ENCODE data around the gene FBXO11.
A peak's percentile ranks its signal among the peaks of the same experiment; 100 is the strongest.
"Not testable (repeated sequence)": the region's sequence is repeated elsewhere in the genome, so short reads cannot be mapped to it uniquely, and the experiment has no call there.

The FBXO11 gene

GRCh38 chr2:47897883-47898731 is 8.2 kb downstream of the FBXO11 start:
- ATAC-seq (peak; percentile 78), DNase-seq (no peak)

GRCh38 chr2:47897191-47897882 is 9.0 kb downstream of the FBXO11 start:
- ATAC-seq (peak; percentile 58), DNase-seq (peak; percentile 25)

GRCh38 chr2:47896450-47896968 is 9.8 kb downstream of the FBXO11 start:
- ATAC-seq (no peak), DNase-seq (no peak)

GRCh38 chr2:47893771-47894170 is 12.5 kb downstream of the FBXO11 start:
- no peak for ATAC-seq
- DNase-seq = no peak

GRCh38 chr2:47892338-47892730 is 14.0 kb downstream of the FBXO11 start:
- ATAC-seq (no peak), DNase-seq (no peak)

- no peak for DNase-seq
- no peak for ATAC-seq
Observed at GRCh38 chr2:47891369-47892337, 14.6 kb downstream of the FBXO11 start.

- ATAC-seq = peak; percentile 62
Observed at GRCh38 chr2:47890711-47891368, 15.5 kb downstream of the FBXO11 start.

GRCh38 chr2:47888581-47889280 is 17.6 kb downstream of the FBXO11 start:
- ATAC-seq = peak; percentile 76
- no peak for DNase-seq

More at GRCh38 chr2:47890711-47891368, 15.5 kb downstream of the FBXO11 start:
- DNase-seq = no peak

GRCh38 chr2:47876912-47877311 is 29.4 kb downstream of the FBXO11 start:
- ATAC-seq = no peak
- DNase-seq = no peak

GRCh38 chr2:47872941-47873340 is 33.4 kb downstream of the FBXO11 start:
- DNase-seq (no peak), ATAC-seq (no peak)

- ATAC-seq (peak; percentile 29), DNase-seq (no peak)
Observed at GRCh38 chr2:47870641-47871540, 35.4 kb downstream of the FBXO11 start.

- ATAC-seq (no peak), DNase-seq (no peak)
Observed at GRCh38 chr2:47869859-47870595, 36.3 kb downstream of the FBXO11 start.

- no peak for ATAC-seq
Observed at GRCh38 chr2:47868611-47869352, 37.5 kb downstream of the FBXO11 start.

GRCh38 chr2:47867205-47867604 is 39.1 kb downstream of the FBXO11 start:
- ATAC-seq = no peak
- DNase-seq = no peak

More at GRCh38 chr2:47868611-47869352, 37.5 kb downstream of the FBXO11 start:
- DNase-seq = no peak

GRCh38 chr2:47864566-47864965 is 41.7 kb downstream of the FBXO11 start:
- ATAC-seq = no peak
- DNase-seq = no peak

- ATAC-seq (no peak), DNase-seq (no peak)
Observed at GRCh38 chr2:47862949-47863348, 43.3 kb downstream of the FBXO11 start.

GRCh38 chr2:47853067-47853777 is 53.1 kb downstream of the FBXO11 start:
- not testable (repeated sequence) for ATAC-seq, DNase-seq

GRCh38 chr2:47850198-47850597 is 56.1 kb downstream of the FBXO11 start:
- DNase-seq (no peak), ATAC-seq (no peak)
